H1 (cell line): ENCODE measurements around the gene CASZ1. TPM values are rescaled to one million over a fixed set of nuclear protein-coding genes. Genes with fewer than 3 reads are reported as not detected.

ENCODE experiments used
- CTCF ChIA-PET: fragments of 300-600 bp; sonication (Branson Sonifier 250); formaldehyde crosslinking; loops from one replicate; lab custom pipeline; 2021; ENCODE audit not compliant: partially characterized antibody; lab: Charles Lee
- POLR2A ChIA-PET: fragments of 300-600 bp; sonication (Branson Sonifier 250); formaldehyde crosslinking; loops from one replicate; lab custom pipeline; 2021; ENCODE audit warnings: inconsistent platforms; ENCODE audit not compliant: partially characterized antibody; lab: Charles Lee
- DNase-seq, 2 experiments: peaks; one replicate each; pipeline versions ENCODE4 v3.0.0 to v3.0.0-alpha.2; 2010 to 2022; ENCODE audit warnings: low spot score in 2 of 2, low read depth in 1 of 2, mixed read lengths in 1 of 2
- FAIRE-seq: peaks from 2 replicates; lab custom pipeline; 2011; peaks lifted over from hg19 to GRCh38; lab: Jason Lieb, UNC
- H2AFZ ChIP-seq: 2 replicates; pipeline ENCODE4 v1.8.1; 2012; ENCODE audit warnings: low read length, inconsistent platforms
- H2AK5ac ChIP-seq: 2 replicates; pipeline ENCODE4 v1.6.1; 2013; ENCODE audit warnings: low read depth, low read length
- H2BK120ac ChIP-seq: replicated peaks from 2 replicates; pipeline ENCODE3; 2013; ENCODE audit warnings: low read depth, low read length, inconsistent platforms
- H2BK12ac ChIP-seq: 2 replicates; pipeline ENCODE4 v1.6.1; 2013; ENCODE audit warnings: low read depth, low read length
- H2BK15ac ChIP-seq: 2 replicates; pipeline ENCODE4 v1.6.1; 2013; ENCODE audit warnings: low read length
- H2BK20ac ChIP-seq: 2 replicates; pipeline ENCODE4 v1.6.1; 2013; ENCODE audit warnings: low read length
- H2BK5ac ChIP-seq: 2 replicates; pipeline ENCODE4 v1.6.1; 2013; ENCODE audit warnings: low read depth, low read length
- H3K14ac ChIP-seq: 2 replicates; pipeline ENCODE4 v1.6.1; 2013; ENCODE audit warnings: inconsistent platforms; ENCODE audit not compliant: insufficient read length
- H3K18ac ChIP-seq: 2 replicates; pipeline ENCODE4 v1.6.1; 2013; ENCODE audit warnings: low read length; ENCODE audit errors: extremely low read depth
- H3K23ac ChIP-seq: 2 replicates; pipeline ENCODE4 v1.6.1; 2013; ENCODE audit warnings: inconsistent platforms; ENCODE audit not compliant: insufficient read length
- H3K23me2 ChIP-seq: 2 replicates; pipeline ENCODE4 v1.6.1; 2013; ENCODE audit warnings: low read depth, low read length
- H3K27ac ChIP-seq: 2 replicates; pipeline ENCODE4 v1.6.1; 2011; ENCODE audit warnings: low read depth, low read length, inconsistent platforms
- H3K27me3 ChIP-seq, 4 experiments: replicated peaks in 1 of 4; 1 replicate in 1 of 4; 2 replicates in 3 of 4; pipeline versions ENCODE4 v1.6.1 to v1.8.1; 2011 to 2013; ENCODE audit warnings: low read length in 3 of 4, mild to moderate bottlenecking in 3 of 4, inconsistent platforms in 2 of 4, mixed read lengths in 2 of 4, moderate library complexity in 1 of 4; ENCODE audit not compliant: control insufficient read depth in 3 of 4, insufficient read depth in 3 of 4; ENCODE audit errors: extremely low read depth in 1 of 4
- H3K36me3 ChIP-seq, 4 experiments: 2 replicates each; pipeline versions ENCODE4 v1.6.1 to v1.8.1; 2011 to 2013; ENCODE audit warnings: mild to moderate bottlenecking in 4 of 4, low read length in 3 of 4, moderate library complexity in 2 of 4, control low read depth in 1 of 4, inconsistent platforms in 1 of 4; ENCODE audit not compliant: insufficient read depth in 4 of 4, control insufficient read depth in 2 of 4
- H3K4ac ChIP-seq: replicated peaks from 2 replicates; pipeline ENCODE3; 2013; ENCODE audit warnings: low read length, low read depth, mixed read lengths, inconsistent platforms; ENCODE audit not compliant: insufficient read length
- H3K4me1 ChIP-seq, 4 experiments: replicated peaks in 1 of 4; 1 replicate in 1 of 4; 2 replicates in 3 of 4; pipeline versions ENCODE4 v1.6.1 to v1.8.1; 2011 to 2013; ENCODE audit warnings: low read length in 3 of 4, inconsistent platforms in 2 of 4, mixed read lengths in 1 of 4; ENCODE audit not compliant: insufficient read depth in 4 of 4, control insufficient read depth in 3 of 4
- H3K4me2 ChIP-seq, 2 experiments: 2 replicates each; pipeline versions ENCODE4 v1.6.1 to v1.8.1; 2011 to 2013; ENCODE audit warnings: low read depth in 2 of 2, low read length in 2 of 2, control low read depth in 1 of 2, inconsistent platforms in 1 of 2, mild to moderate bottlenecking in 1 of 2; ENCODE audit not compliant: insufficient read depth in 1 of 2
- H3K4me3 ChIP-seq, 4 experiments: fragments of 200-600, 300-600 bp in 1 of 4; sonication (generic), shearing (Covaris generic), sonication (Bioruptor Twin) in 1 of 4; 2 replicates each; pipeline versions ENCODE4 v1.5.1 to v1.8.1; 2011 to 2016; ENCODE audit warnings: low read length in 4 of 4, low read depth in 3 of 4, control low read depth in 2 of 4, inconsistent platforms in 2 of 4, mild to moderate bottlenecking in 2 of 4, mixed read lengths in 1 of 4, moderate library complexity in 1 of 4; ENCODE audit not compliant: insufficient read depth in 2 of 4; ENCODE audit errors: extremely low read depth in 1 of 4
- H3K56ac ChIP-seq: replicated peaks from 2 replicates; pipeline ENCODE3; 2013; ENCODE audit warnings: low read depth, mild to moderate bottlenecking, mixed read lengths, low read length, inconsistent platforms; ENCODE audit not compliant: insufficient read length
- H3K79me1 ChIP-seq: 2 replicates; pipeline ENCODE4 v1.6.1; 2013; ENCODE audit warnings: low read depth, low read length, control low read depth
- H3K79me2 ChIP-seq, 2 experiments: 2 replicates each; pipeline versions ENCODE4 v1.6.1 to v1.8.1; 2012 to 2013; ENCODE audit warnings: low read length in 2 of 2, mild to moderate bottlenecking in 2 of 2, inconsistent platforms in 1 of 2; ENCODE audit not compliant: insufficient read depth in 2 of 2, control insufficient read depth in 1 of 2
- H3K9ac ChIP-seq, 4 experiments: replicated peaks in 1 of 4; 1 replicate in 1 of 4; 2 replicates in 3 of 4; pipeline versions ENCODE4 v1.6.1 to v1.8.1; 2011 to 2013; ENCODE audit warnings: low read depth in 3 of 4, low read length in 3 of 4, control low read depth in 2 of 4, mild to moderate bottlenecking in 2 of 4, moderate library complexity in 2 of 4, inconsistent platforms in 1 of 4; ENCODE audit errors: extremely low read depth in 1 of 4
- H3K9me3 ChIP-seq, 2 experiments: 2 replicates each; pipeline versions ENCODE4 v1.6.1 to v1.8.1; 2012 to 2013; ENCODE audit warnings: mild to moderate bottlenecking in 2 of 2, moderate library complexity in 2 of 2, control low read depth in 1 of 2, inconsistent platforms in 1 of 2, low read depth in 1 of 2, low read length in 1 of 2, mixed read lengths in 1 of 2; ENCODE audit not compliant: insufficient read depth in 2 of 2
- H4K20me1 ChIP-seq, 2 experiments: replicated peaks in 1 of 2; 2 replicates each; pipeline versions ENCODE3 to v1.8.1; 2011 to 2013; ENCODE audit warnings: inconsistent platforms in 2 of 2, low read length in 2 of 2, mild to moderate bottlenecking in 1 of 2; ENCODE audit not compliant: insufficient read depth in 2 of 2, control insufficient read depth in 1 of 2
- H4K5ac ChIP-seq: 2 replicates; pipeline ENCODE4 v1.6.1; 2013; ENCODE audit warnings: low read length, low read depth, mixed read lengths, inconsistent platforms; ENCODE audit not compliant: insufficient read length
- H4K8ac ChIP-seq: 2 replicates; pipeline ENCODE4 v1.8.0; 2013; ENCODE audit warnings: mild to moderate bottlenecking, moderate library complexity, low read length, inconsistent platforms; ENCODE audit not compliant: insufficient read depth; ENCODE audit errors: extremely low read depth
- H4K91ac ChIP-seq: replicated peaks from 2 replicates; pipeline ENCODE3; 2013; ENCODE audit warnings: low read length, mixed read lengths, inconsistent platforms; ENCODE audit not compliant: insufficient read length
- CEBPB ChIP-seq: IDR thresholded peaks from 2 replicates; pipeline ENCODE4 v1.6.1; 2012; ENCODE audit warnings: low read depth, low read length
- CHD2 ChIP-seq: IDR thresholded peaks from 2 replicates; pipeline ENCODE4 v1.6.1; 2012; ENCODE audit warnings: low read length, improper control_type of control experiment
- JUND ChIP-seq: IDR thresholded peaks from 2 replicates; pipeline ENCODE4 v1.6.1; 2011; ENCODE audit warnings: mild to moderate bottlenecking, improper control_type of control experiment, low read length
- POLR2A ChIP-seq, 2 experiments: IDR thresholded peaks; 1 replicate in 1 of 2; 2 replicates in 1 of 2; pipeline ENCODE4 v1.6.1; 2011; ENCODE audit warnings: low read depth in 2 of 2, low read length in 2 of 2, mild to moderate bottlenecking in 2 of 2; ENCODE audit errors: control extremely low read depth in 1 of 2
- RAD21 ChIP-seq, 2 experiments: IDR thresholded peaks in 1 of 2; conservative IDR thresholded peaks in 1 of 2; 2 replicates each; pipeline ENCODE4 v1.6.1; 2011; ENCODE audit warnings: low read depth in 2 of 2, low read length in 2 of 2, improper control_type of control experiment in 1 of 2, inconsistent platforms in 1 of 2, mild to moderate bottlenecking in 1 of 2, moderate library complexity in 1 of 2
- RNF2 ChIP-seq: fragments of 200-900, 300-1000 bp; sonication (generic); IDR thresholded peaks from 2 replicates; pipeline ENCODE4 v1.7.1; 2016; ENCODE audit warnings: borderline replicate concordance, low read depth, mild to moderate bottlenecking, antibody characterized with exemption, low read length; ENCODE audit not compliant: poor library complexity, severe bottlenecking; ENCODE audit errors: missing control alignments
- SAP30 ChIP-seq: fragments of 300-600 bp; sonication (generic); IDR thresholded peaks from 2 replicates; pipeline ENCODE4 v1.7.1; 2012; ENCODE audit warnings: low read length, moderate library complexity, mild to moderate bottlenecking, inconsistent platforms; ENCODE audit not compliant: insufficient read depth, insufficient replicate concordance
- SIRT6 ChIP-seq: IDR thresholded peaks from one replicate; pipeline ENCODE4 v1.7.1; 2012; ENCODE audit warnings: low read length, inconsistent platforms
- SP4 ChIP-seq: IDR thresholded peaks from 2 replicates; pipeline ENCODE4 v1.6.1; 2012; ENCODE audit warnings: low read length, inconsistent platforms
- ZNF274 ChIP-seq: IDR thresholded peaks from 2 replicates; pipeline ENCODE4 v1.7.0; 2012; ENCODE audit warnings: low read length, borderline replicate concordance; ENCODE audit errors: extremely low read depth
- WGBS, 2 experiments: shearing (Covaris generic) in 1 of 2; methylation state at CpG; one replicate each; pipeline versions ENCODE4 v1.1.6 to v1.1.7; 2013 to 2015; ENCODE audit warnings: low lambda C conversion rate in 2 of 2, mixed read lengths in 2 of 2, inconsistent platforms in 1 of 2, low coverage in 1 of 2, missing lambda C conversion rate in 1 of 2; ENCODE audit not compliant: insufficient replicate concordance in 2 of 2, insufficient coverage in 1 of 2, insufficient read length in 1 of 2; ENCODE audit errors: extremely low coverage in 1 of 2, missing lambda C conversion rate in 1 of 2; 5-methylcytosine and 5-hydroxymethylcytosine counted together
- polyA plus RNA-seq, 7 experiments: library from polyadenylated mRNA; depleted of rRNA in 3 of 7; stranded (reverse) in 5 of 7; unstranded in 2 of 7; fragments of >200 nt in 5 of 7; fragments of 200-250 nt in 2 of 7; gene quantifications; 1 replicate in 5 of 7; 2 replicates in 1 of 7; 4 replicates in 1 of 7; pipeline versions ENCODE4 v1.2.1 to v1.2.3, GENCODE V29; 2011 to 2013; ENCODE audit warnings: missing spikeins in 2 of 7, mixed read lengths in 2 of 7
- total RNA-seq: library from RNA; stranded (reverse); fragmentation: NEBNext Ultra II Directional; extraction: Animal tissue kit (Norgen Biotek cat#: 25700); gene quantifications from 2 replicates; pipeline ENCODE4 v1.2.1, GENCODE V29; 2021

Gene CASZ1
- total and polyA plus RNA-seq, 2 of the 8 experiments (the other 6 are each of a cell fraction or from before 2014, with no cell fraction given) = 4.4 to 7.7 TPM

DNA sequence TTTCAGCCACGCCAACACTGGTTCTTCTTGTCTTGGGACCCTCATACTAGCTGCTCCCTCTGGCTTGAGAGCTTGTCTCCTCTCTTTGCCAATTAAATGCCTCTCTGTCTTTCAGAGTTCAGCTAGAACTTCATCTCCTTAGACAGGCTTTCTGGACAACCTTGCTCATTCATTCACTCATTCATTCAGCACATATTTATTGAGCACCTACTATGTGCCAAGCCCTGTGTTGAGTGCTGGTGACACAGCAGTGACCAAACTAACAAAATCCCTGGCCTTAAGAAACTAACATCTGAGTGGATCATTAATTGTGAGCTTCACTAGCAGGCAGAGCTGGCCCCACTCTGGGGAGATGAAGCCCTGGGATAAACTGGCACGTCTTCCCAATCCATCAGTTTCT is 24.9 kb upstream of the CASZ1 start:
- Histone ChIP-seq H2BK120ac (no peak overlapping the region), H3K79me1 (no peaks in the 10 kb centered on the region), H3K9ac (no peak overlapping the region; a peak in 1 of 7 replicates), H2BK5ac (no peak overlapping the region), H3K23ac (no peak overlapping the region), H2AFZ (no peak overlapping the region), H3K18ac (no peak overlapping the region), H3K27ac (no peak overlapping the region), H3K27me3 (no peaks in the 10 kb centered on the region; a peak in 1 of 7 replicates), H2BK20ac (no peak overlapping the region), H3K4me1 (peaks cover 0 to 13% (median 3%) of the 10 kb centered on the region in 4 experiments; a peak in 6 of 7 replicates), H3K9me3 (no peaks in the 10 kb centered on the region), H3K4me3 (no peak overlapping the region), H4K5ac (no peak overlapping the region), H3K23me2 (no peaks in the 10 kb centered on the region), H3K4me2 (no peak overlapping the region), H3K56ac (no peak overlapping the region), H2AK5ac (no peak overlapping the region), H3K14ac (no peak overlapping the region), H4K20me1 (no peaks in the 10 kb centered on the region), H3K36me3 (no peaks in the 10 kb centered on the region), H2BK12ac (0 out of 2 replicates have a peak overlapping the region, but pooled peaks have one; percentile 60), H3K79me2 (no peaks in the 10 kb centered on the region), H4K8ac (no peak overlapping the region), H4K91ac (no peak overlapping the region), H3K4ac (peak overlapping the region; percentile 5), H2BK15ac (peak overlapping the region; percentile 92; the same call in 1 of the 2 replicates)
- POLR2A ChIA-PET = no interaction called here
- WGBS, 2 experiments = 96% methylated on average over 2 of the region's 2 CpGs; no CpG with 5 or more reads in 1 of the 2 experiments
- FAIRE-seq (no peak), DNase-seq (no peak)
- CTCF ChIA-PET = interaction anchor here (1.0 to 1.4 kb wide), 3 partner anchors 9 to 30 kb away, joined by 3 to 5 read pairs (median 3); no protein-coding TSS in a partner anchor
- TF ChIP-seq SAP30 (no peak), SP4 (no peak), CEBPB (no peak), SIRT6 (no peak), POLR2A (IDR thresholded peaks at IDR 0.05; ENCODE audit: control extremely low read depth in 1 of 2, low read depth in 2 of 2, low read length in 2 of 2) (no peak), ZNF274 (no peak), RNF2 (no peak), JUND (no peak), CHD2 (no peak), RAD21 (IDR thresholded peaks at IDR 0.05 in 1 of 2, conservative IDR thresholded peaks at IDR 0.05 in 1 of 2; ENCODE audit: low read depth in 2 of 2, low read length in 2 of 2) (no peak)
